CD4-positive, CD25-positive, alpha-beta regulatory T cell (primary cell): Measurements from ENCODE around the gene CDKN2D. TPM values are rescaled to one million over a fixed set of nuclear protein-coding genes. Genes with fewer than 3 reads are reported as not detected.
"Not testable (repeated sequence)": the region's sequence is repeated elsewhere in the genome, so short reads cannot be mapped to it uniquely, and the experiment has no call there.

Experiments used
- ATAC-seq, 2 donors: fragments of 150-1000 bp; cut with Tn5 transposase; one replicate each; pipeline ENCODE4 v1.10.0; 2021; ENCODE audit warnings: low read depth in 2 of 2, moderate number of reproducible peaks in 2 of 2, moderate library complexity in 1 of 2
- DNase-seq, 3 donors: peaks; one replicate each; pipeline versions ENCODE4 v3.0.0 to v3.0.0-alpha.2; 2012 to 2022; ENCODE audit warnings: mixed read lengths in 1 of 3
- H3K27ac ChIP-seq: one replicate; pipeline ENCODE4 v1.7.0; 2013; ENCODE audit warnings: mild to moderate bottlenecking, low read length; ENCODE audit not compliant: insufficient read depth, poor library complexity, severe bottlenecking
- H3K27me3 ChIP-seq: one replicate; pipeline ENCODE4 v1.7.0; 2013; ENCODE audit warnings: low read length; ENCODE audit not compliant: control insufficient read depth, insufficient read depth
- H3K36me3 ChIP-seq: one replicate; pipeline ENCODE4 v1.7.0; 2013; ENCODE audit warnings: mild to moderate bottlenecking, low read length, moderate library complexity; ENCODE audit not compliant: control insufficient read depth, insufficient read depth
- H3K4me1 ChIP-seq: 2 replicates; pipeline ENCODE4 v1.7.0; 2013; ENCODE audit warnings: mild to moderate bottlenecking, low read length; ENCODE audit not compliant: insufficient read depth, control insufficient read depth, poor library complexity, severe bottlenecking
- H3K4me3 ChIP-seq: one replicate; pipeline ENCODE4 v1.7.0; 2013; ENCODE audit warnings: low read depth, mild to moderate bottlenecking, low read length, moderate library complexity
- H3K9me3 ChIP-seq, 2 experiments: 1 replicate in 1 of 2; 2 replicates in 1 of 2; pipeline ENCODE4 v1.7.0; 2013; ENCODE audit warnings: low read length in 2 of 2, mild to moderate bottlenecking in 1 of 2, moderate library complexity in 1 of 2; ENCODE audit not compliant: control insufficient read depth in 2 of 2
- H3K27ac Mint-ChIP-seq, 3 donors: one replicate each; pipeline ENCODE4 v1.8.0; 2020 to 2022; ENCODE audit warnings: mild to moderate bottlenecking in 3 of 3, mixed read lengths in 3 of 3, moderate library complexity in 2 of 3
- H3K27me3 Mint-ChIP-seq: one replicate; pipeline ENCODE4 v1.8.0; 2022; ENCODE audit warnings: mild to moderate bottlenecking, mixed read lengths
- H3K36me3 Mint-ChIP-seq: one replicate; pipeline ENCODE4 v1.8.0; 2020; ENCODE audit warnings: mixed read lengths
- H3K4me1 Mint-ChIP-seq, 4 donors: one replicate each; pipeline ENCODE4 v1.8.0; 2020 to 2022; ENCODE audit warnings: mixed read lengths in 4 of 4, mild to moderate bottlenecking in 1 of 4
- H3K4me3 Mint-ChIP-seq, 4 donors: one replicate each; pipeline ENCODE4 v1.8.0; 2020 to 2022; ENCODE audit warnings: mild to moderate bottlenecking in 4 of 4, mixed read lengths in 4 of 4, moderate library complexity in 3 of 4
- H3K9me3 Mint-ChIP-seq, 7 donors: one replicate each; pipeline ENCODE4 v1.8.0; 2020 to 2022; ENCODE audit warnings: mixed read lengths in 7 of 7, mild to moderate bottlenecking in 3 of 7, moderate library complexity in 2 of 7
- polyA plus RNA-seq, 4 donors: library from polyadenylated mRNA; unstranded; fragments of 300-500 nt; fragmentation: Illumina TruSeq; gene quantifications; one replicate each; pipeline ENCODE4 v1.2.3, GENCODE V29; 2021
- total RNA-seq: library from RNA; stranded (reverse); gene quantifications from one replicate; pipeline ENCODE4 v1.2.3, GENCODE V29; 2022

CDKN2D gene
- total and polyA plus RNA-seq, 5 donors from 2014 or later: 57.0 to 125 (median 112) TPM

- H3K27ac ChIP-seq: peak overlapping the region; percentile 71
Observed at GRCh38 chr19:10553943-10554381, 14.8 kb downstream of the CDKN2D start.

DNA sequence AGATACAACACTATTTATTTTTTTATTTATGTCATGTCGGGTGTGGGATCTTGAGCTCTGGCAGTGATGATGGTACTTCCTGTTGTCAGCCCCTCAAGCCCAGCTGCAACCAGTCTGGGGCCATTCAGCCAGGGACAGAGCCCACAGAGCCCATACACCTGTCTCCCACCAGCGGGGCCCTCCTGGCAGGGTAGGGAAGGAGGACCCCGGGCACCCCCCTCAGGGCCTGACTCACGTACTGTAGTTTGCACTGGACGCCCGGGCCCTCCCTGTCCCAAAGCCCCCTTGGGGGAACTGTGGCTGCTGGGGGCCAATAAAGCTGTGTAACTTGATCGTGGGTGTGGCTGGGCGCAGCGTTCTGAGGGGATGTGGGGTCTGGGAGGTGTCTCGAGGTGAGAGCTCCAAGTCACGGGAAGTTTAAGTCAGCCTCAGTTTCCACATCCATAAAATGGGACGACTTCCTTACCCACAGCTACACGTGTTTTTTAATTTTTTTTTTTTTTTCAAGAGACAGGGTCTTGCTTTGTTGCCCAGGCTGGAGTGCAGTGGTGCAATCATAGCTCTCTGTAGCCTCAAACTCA is 15.6 kb downstream of the CDKN2D start:
- H3K4me3 Mint-ChIP-seq: peak overlapping the region; percentile 65 to 88 (median 82)

More at GRCh38 chr19:10553943-10554381, 14.8 kb downstream of the CDKN2D start:
- ATAC-seq: peak; percentile 68 to 75
- Histone ChIP-seq H3K27me3 (no peaks in the 10 kb centered on the region), H3K4me1 (peaks cover 41% of the 10 kb centered on the region), H3K4me3 (no peak overlapping the region), H3K36me3 (peaks cover 53% of the 10 kb centered on the region), H3K9me3 (no peaks in the 10 kb centered on the region)
- Mint-ChIP-seq H3K9me3 (no peaks in the 10 kb centered on the region), H3K27ac (peak overlapping the region; percentile 92 to 98 (median 96)), H3K4me1 (peaks cover 7 to 53% (median 12%) of the 10 kb centered on the region in 4 donors), H3K4me3 (peak overlapping the region; percentile 78 to 88 (median 82)), H3K27me3 (no peaks in the 10 kb centered on the region), H3K36me3 (peaks cover 13% of the 10 kb centered on the region)
- DNase-seq: peak; percentile 19 to 85 (median 56)

GRCh38 chr19:10552510-10553053 is 16.2 kb downstream of the CDKN2D start:
- Mint-ChIP-seq H3K9me3 (no peaks in the 10 kb centered on the region), H3K27me3 (no peaks in the 10 kb centered on the region), H3K27ac (peak overlapping the region; percentile 31 to 92 (median 63)), H3K36me3 (peaks cover 8% of the 10 kb centered on the region), H3K4me1 (peaks cover 7 to 48% (median 12%) of the 10 kb centered on the region in 4 donors), H3K4me3 (no peak overlapping the region)
- no peaks in the 10 kb centered on the region for H3K27me3 ChIP-seq
- H3K4me1 ChIP-seq: peaks cover 41% of the 10 kb centered on the region
- peak overlapping the region; percentile 71 for H3K27ac ChIP-seq
- no peak for ATAC-seq
- H3K4me3 ChIP-seq: no peak overlapping the region
- H3K36me3 ChIP-seq: peaks cover 53% of the 10 kb centered on the region
- no peaks in the 10 kb centered on the region for H3K9me3 ChIP-seq
- DNase-seq: no peak

More for the DNA sequence above, 15.6 kb downstream of the CDKN2D start:
- H3K4me1 Mint-ChIP-seq: peaks cover 7 to 50% (median 12%) of the 10 kb centered on the region in 4 donors
- H3K9me3 ChIP-seq: no peaks in the 10 kb centered on the region
- no peak for ATAC-seq
- H3K27me3 ChIP-seq: no peaks in the 10 kb centered on the region
- H3K36me3 ChIP-seq: peaks cover 57% of the 10 kb centered on the region
- no peak overlapping the region for H3K4me3 ChIP-seq
- DNase-seq: peak in 1 of 3 donors; percentile 40
- peaks cover 11% of the 10 kb centered on the region for H3K36me3 Mint-ChIP-seq
- peak overlapping the region; percentile 92 to 98 (median 96) for H3K27ac Mint-ChIP-seq
- no peaks in the 10 kb centered on the region for H3K27me3 Mint-ChIP-seq
- H3K27ac ChIP-seq: peak overlapping the region; percentile 71
- no peaks in the 10 kb centered on the region for H3K9me3 Mint-ChIP-seq
- H3K4me1 ChIP-seq: peaks cover 41% of the 10 kb centered on the region

DNA sequence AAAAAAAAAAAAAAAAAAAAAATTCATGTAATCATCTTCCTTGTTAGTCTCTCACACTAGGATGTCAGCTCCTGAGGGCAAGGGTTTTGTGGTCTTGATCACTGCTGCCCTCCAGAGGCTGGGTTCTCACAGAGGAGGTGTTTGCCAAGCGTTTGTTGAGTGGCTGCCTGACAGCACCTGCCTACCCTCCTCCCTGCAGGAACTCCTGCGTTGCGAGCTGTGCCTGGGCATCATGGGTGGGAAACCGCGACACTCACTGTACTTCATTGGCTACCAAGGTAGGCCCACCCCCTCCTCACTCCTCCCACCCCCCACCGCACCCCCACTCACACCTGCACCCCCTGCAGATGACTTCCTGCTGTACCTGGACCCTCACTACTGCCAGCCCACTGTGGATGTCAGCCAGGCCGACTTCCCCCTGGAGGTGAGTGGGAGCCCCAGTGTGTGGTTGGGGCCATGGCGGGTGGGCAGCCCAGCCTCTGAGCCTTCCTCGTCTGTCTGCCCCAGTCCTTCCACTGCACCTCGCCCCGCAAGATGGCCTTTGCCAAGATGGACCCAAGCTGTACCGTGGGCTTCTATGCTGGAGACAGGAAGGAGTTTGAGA is 17.0 kb downstream of the CDKN2D start:
- ATAC-seq (no peak), DNase-seq (peak in 2 of 3 donors; percentile 21 to 58)
- Mint-ChIP-seq H3K4me3 (no peak overlapping the region), H3K36me3 (peaks cover 8% of the 10 kb centered on the region), H3K27ac (peak overlapping the region in 1 of 3 donors; percentile 14), H3K4me1 (peaks cover 7 to 51% (median 12%) of the 10 kb centered on the region in 4 donors), H3K9me3 (no peaks in the 10 kb centered on the region), H3K27me3 (no peaks in the 10 kb centered on the region)
- peaks cover 41% of the 10 kb centered on the region for H3K4me1 ChIP-seq
- H3K36me3 ChIP-seq: peaks cover 50% of the 10 kb centered on the region
- H3K27me3 ChIP-seq: no peaks in the 10 kb centered on the region
- no peak overlapping the region for H3K4me3 ChIP-seq
- H3K27ac ChIP-seq: peak overlapping the region; percentile 71
- H3K9me3 ChIP-seq: no peaks in the 10 kb centered on the region

DNA sequence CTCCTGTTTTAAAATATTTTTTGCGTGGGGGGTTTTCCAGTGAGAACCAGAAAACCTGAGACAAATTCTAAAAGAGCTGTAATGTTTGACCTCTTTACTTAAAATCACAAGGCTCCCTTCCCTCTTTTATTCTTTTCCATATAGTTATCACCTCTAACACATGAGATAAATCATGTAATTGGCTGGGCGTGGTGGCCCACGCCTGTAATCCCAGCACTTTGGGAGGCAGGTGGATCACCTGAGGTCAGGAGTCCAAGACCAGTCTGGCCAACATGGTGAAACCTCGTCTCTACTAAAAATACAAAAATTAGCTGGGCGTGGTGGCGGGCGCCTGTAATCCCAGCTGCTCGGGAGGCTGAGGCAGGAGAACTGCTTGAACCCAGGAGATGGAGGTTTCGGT is 17.8 kb downstream of the CDKN2D start:
- DNase-seq: not testable (repeated sequence)
- peak overlapping the region in 1 of 4 donors; percentile 29 for H3K4me3 Mint-ChIP-seq
- H3K4me1 ChIP-seq: peaks cover 41% of the 10 kb centered on the region

DNA sequence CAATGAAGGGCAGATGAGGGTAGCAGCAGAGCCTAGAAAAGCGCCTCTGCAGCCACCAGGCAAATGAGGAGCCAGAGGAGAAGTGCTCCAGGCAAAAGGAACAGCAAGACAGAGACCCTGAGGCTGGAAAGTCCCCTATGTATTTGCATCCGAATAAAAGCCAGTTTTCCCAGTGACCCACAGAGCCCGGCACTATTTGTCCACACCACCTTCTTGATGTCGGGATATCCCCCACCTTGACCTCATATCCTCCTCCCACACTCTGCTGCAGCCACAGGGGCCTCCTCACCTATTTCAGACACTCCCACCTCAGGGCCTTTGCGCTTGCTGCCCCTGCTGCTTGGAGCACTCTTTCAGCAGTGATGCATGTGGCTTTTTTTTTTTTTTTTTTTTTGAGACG is 18.4 kb downstream of the CDKN2D start:
- Mint-ChIP-seq H3K27me3 (no peaks in the 10 kb centered on the region), H3K4me3 (no peak overlapping the region), H3K36me3 (peaks cover 3% of the 10 kb centered on the region), H3K4me1 (peaks cover 4 to 44% (median 13%) of the 10 kb centered on the region in 4 donors), H3K9me3 (no peaks in the 10 kb centered on the region), H3K27ac (no peak overlapping the region)
- no peak for ATAC-seq
- Histone ChIP-seq H3K27me3 (no peaks in the 10 kb centered on the region), H3K36me3 (peaks cover 41% of the 10 kb centered on the region), H3K27ac (no peak overlapping the region), H3K9me3 (no peaks in the 10 kb centered on the region), H3K4me3 (no peak overlapping the region), H3K4me1 (peaks cover 40% of the 10 kb centered on the region)
- no peak for DNase-seq

More for the DNA sequence above, 17.8 kb downstream of the CDKN2D start:
- not testable (repeated sequence) for H3K36me3 Mint-ChIP-seq, H3K27ac ChIP-seq, H3K9me3 ChIP-seq, H3K4me3 ChIP-seq, H3K9me3 Mint-ChIP-seq, H3K27me3 Mint-ChIP-seq, H3K27me3 ChIP-seq, ATAC-seq
- Mint-ChIP-seq H3K27ac (peak overlapping the region in 1 of 3 donors; percentile 43), H3K4me1 (peaks cover 7 to 49% (median 12%) of the 10 kb centered on the region in 4 donors)
- peaks cover 48% of the 10 kb centered on the region for H3K36me3 ChIP-seq

DNA sequence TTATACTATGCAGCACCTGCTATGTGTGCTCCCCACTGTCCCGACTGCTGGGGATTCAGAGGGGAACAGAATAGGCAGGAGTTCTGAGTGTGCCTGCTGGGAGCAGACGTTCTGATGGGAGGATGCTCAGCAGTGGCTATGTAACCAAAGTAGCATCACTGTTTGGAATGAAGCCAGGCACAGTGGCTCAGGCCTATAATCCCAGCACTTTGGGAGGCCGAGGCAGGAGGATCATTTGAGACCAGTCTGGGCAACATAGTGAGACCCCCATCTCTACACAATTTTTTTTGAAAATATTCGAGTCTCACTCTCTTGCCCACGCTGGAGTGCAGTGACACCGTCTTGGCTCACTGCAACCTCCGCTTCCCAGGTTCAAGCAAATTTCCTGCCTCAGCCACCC is 19.0 kb downstream of the CDKN2D start:
- DNase-seq (no peak), ATAC-seq (no peak)
- H3K9me3 Mint-ChIP-seq: no peaks in the 10 kb centered on the region
- H3K4me1 Mint-ChIP-seq: peaks cover 7 to 45% (median 16%) of the 10 kb centered on the region in 4 donors
- Histone ChIP-seq H3K27me3 (no peaks in the 10 kb centered on the region), H3K4me1 (peaks cover 40% of the 10 kb centered on the region), H3K4me3 (no peak overlapping the region), H3K9me3 (no peaks in the 10 kb centered on the region), H3K27ac (no peak overlapping the region), H3K36me3 (peaks cover 38% of the 10 kb centered on the region)
- H3K27ac Mint-ChIP-seq: no peak overlapping the region
- no peaks in the 10 kb centered on the region for H3K27me3 Mint-ChIP-seq
- no peak overlapping the region for H3K4me3 Mint-ChIP-seq
- peaks cover 3% of the 10 kb centered on the region for H3K36me3 Mint-ChIP-seq
